NOMO-1 treated with DMSO at 0.1 percent for 48 hours (cell line): ENCODE results near the gene FGD2.

Experiments used
- DNase-seq: peaks from one replicate; lab custom pipeline; 2025; ENCODE audit not compliant: unreplicated experiment; lab: John Stamatoyannopoulos, UW

FGD2 gene, protein sequence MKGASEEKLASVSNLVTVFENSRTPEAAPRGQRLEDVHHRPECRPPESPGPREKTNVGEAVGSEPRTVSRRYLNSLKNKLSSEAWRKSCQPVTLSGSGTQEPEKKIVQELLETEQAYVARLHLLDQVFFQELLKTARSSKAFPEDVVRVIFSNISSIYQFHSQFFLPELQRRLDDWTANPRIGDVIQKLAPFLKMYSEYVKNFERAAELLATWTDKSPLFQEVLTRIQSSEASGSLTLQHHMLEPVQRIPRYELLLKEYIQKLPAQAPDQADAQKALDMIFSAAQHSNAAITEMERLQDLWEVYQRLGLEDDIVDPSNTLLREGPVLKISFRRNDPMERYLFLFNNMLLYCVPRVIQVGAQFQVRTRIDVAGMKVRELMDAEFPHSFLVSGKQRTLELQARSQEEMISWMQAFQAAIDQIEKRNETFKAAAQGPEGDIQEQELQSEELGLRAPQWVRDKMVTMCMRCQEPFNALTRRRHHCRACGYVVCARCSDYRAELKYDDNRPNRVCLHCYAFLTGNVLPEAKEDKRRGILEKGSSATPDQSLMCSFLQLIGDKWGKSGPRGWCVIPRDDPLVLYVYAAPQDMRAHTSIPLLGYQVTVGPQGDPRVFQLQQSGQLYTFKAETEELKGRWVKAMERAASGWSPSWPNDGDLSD

GRCh38 chr6:37005061-37005810 is at the start of gene FGD2:
TSS of gene FGD2 (plus strand) at chr6:37005655. CDS start at chr6:37005818, 163 bp downstream.
- peak; percentile 84 for DNase-seq

GRCh38 chr6:36955671-36956445 is 49.6 kb upstream of the FGD2 start:
- no peak for DNase-seq

DNA sequence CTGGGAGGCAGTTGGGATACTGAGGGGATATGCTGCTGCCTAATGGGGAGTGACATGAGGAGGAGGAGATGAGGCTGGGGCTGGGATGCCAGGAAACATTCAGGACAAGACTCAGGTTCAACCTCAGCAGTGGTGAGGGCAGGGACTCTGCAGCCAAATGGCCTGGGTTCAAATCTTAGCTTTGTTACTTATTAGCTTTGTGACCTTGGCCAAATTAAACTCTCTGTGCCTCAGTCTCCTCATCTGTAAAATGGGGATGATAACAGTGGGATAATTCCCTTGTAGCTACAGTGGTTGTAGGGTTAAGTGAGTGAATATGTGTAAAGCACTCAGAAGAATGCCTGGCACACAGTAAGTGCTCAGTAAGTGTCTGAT is 49.0 kb upstream of the FGD2 start:
- no peak for DNase-seq

DNA sequence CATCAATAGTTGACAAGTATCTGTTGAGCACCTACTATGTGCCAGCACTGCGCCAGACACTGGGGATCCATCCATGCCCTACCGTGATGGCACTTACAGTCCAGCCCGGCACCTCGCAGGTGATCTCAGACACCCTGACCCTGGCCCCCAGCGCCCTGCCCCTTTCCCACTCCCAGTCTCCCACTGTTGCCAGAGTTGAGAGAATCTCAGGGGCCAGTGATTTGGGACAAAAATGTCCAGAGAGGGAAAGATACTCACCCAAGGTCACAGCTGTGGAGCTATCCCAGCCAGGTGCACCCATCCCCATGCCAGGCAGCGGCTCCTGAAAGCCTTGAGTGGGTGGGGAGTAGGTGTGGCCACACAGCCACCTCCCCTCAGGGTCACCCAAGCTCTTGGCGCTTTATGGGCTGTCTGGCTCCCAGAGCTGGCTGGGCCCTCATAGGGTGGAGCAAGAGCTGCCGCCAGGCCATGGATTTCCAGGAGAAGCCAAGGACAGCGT is 47.6 kb upstream of the FGD2 start:
- no peak for DNase-seq

- no peak for DNase-seq
Measured at GRCh38 chr6:36958775-36959554, 46.5 kb upstream of the FGD2 start.

- DNase-seq, result no peak
Measured at GRCh38 chr6:36959555-36960250, 45.8 kb upstream of the FGD2 start.

- no peak for DNase-seq
Measured at GRCh38 chr6:36961441-36962435, 43.7 kb upstream of the FGD2 start.

GRCh38 chr6:36962874-36963273 is 42.6 kb upstream of the FGD2 start:
- DNase-seq, result peak; percentile 99

- peak; percentile 10 for DNase-seq
Measured at GRCh38 chr6:36963451-36964290, 41.8 kb upstream of the FGD2 start.

DNA sequence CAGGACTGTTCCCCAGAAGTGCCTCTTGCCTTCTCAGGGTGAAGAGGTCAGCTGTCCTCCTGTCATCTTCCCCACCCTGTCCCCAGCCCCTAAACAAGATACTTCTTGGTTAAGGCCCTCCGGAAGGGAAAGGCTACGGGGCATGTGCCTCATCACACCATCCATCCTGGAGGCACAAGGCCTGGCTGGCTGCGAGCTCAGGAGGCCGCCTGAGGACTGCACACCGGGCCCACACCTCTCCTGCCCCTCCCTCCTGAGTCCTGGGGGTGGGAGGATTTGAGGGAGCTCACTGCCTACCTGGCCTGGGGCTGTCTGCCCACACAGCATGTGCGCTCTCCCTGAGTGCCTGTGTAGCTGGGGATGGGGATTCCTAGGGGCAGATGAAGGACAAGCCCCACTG is 41.1 kb upstream of the FGD2 start:
- DNase-seq, result no peak

GRCh38 chr6:36964908-36965307 is 40.5 kb upstream of the FGD2 start:
- DNase-seq, result no peak

GRCh38 chr6:36967301-36967700 is 38.2 kb upstream of the FGD2 start:
- no peak for DNase-seq

- DNase-seq, result no peak
Measured at GRCh38 chr6:36967757-36968156, 37.7 kb upstream of the FGD2 start.

DNA sequence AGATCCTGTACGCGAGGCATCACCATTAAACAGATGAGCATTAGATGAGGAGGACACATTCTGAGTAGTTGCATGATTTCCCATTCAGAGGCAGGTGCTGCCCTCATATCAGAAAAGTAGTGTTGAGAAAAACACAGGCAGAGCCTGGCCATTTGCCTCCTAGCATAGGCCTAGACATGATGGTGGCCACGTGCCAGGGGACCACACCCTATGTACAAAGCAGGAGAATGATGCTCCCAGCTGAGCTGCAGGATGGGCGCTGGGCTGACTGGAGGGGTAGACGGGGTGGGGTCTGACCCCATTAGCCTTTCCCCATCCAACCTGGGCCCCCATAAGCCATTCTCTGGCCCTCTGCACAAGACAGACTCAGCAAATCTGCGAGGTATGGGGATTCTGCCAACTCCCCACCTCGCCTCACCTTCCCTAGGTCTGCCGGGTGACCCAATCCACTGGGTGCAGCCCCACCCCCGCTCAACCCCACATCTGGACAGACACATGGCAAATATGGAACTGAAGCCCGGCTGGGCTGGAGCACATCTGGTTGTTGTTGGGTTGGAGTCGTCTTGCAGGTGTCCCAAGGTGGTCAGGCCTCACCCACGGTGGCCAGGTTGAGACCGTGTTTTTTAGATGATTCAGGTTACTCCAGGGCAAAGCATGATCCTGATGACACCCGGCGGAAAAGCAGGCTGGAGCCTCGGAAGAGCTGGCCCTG is 37.0 kb upstream of the FGD2 start:
- DNase-seq, result no peak

GRCh38 chr6:36969240-36969691 is 36.2 kb upstream of the FGD2 start:
- DNase-seq, result no peak

- DNase-seq, result no peak
Measured at GRCh38 chr6:36969988-36970891, 35.2 kb upstream of the FGD2 start.
